ENCODE data around the gene HMGCL.

HMGCL gene

DNA sequence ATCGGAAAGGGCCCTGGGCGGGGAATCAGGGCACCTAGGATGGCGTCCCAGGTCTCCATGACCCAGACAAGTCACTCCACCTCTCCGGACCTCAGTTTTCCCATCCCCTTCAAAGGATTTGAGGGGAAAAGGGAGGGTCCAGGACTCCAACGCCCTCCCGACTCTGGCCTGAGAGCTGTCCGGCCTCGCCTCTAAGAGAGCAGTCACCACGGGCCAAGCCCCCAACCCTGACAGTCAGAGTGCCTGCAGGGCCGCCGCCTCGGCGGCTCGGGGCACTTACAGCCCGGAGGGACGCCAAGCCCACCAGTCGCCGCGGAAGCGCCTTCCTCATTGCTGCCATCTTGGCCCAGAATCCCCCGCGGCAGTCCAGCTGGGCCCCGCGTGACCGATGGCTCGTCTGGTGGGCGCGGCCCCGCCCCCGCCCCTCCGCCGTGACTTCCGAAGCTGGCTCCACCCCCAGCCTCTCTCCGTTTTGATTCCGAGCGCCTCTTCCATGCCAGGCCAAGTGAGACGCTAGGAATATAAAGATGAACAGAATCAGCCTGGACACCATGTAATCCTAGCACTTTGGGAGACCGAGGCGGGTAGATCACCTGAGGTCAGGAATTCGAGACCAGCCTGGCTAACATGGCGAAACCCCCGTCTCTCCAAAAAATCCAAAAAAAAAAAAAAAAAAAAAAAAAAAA, at the start of gene HMGCL:
Gene HMGCL, minus strand, starts transcription at position 354 of the 686 bp plus-strand sequence. Its CDS starts 14 bp downstream, at position 340.
- Histone ChIP-seq H3K79me2 (ENCODE audit: insufficient read depth, low read length) (no peaks in the 10 kb centered on the region), H3K4me2 (ENCODE audit: low read length) (peak within 1 kb of the TSS; percentile 72), H3K9ac (ENCODE audit: low read length) (peak within 1 kb of the TSS; percentile 93), H2AFZ (ENCODE audit: low read length) (no peak within 1 kb of the TSS), H3K4me1 (ENCODE audit: insufficient read depth, low read length, severe bottlenecking) (peaks cover 18% of the 10 kb centered on the region), H3K9me3 (ENCODE audit: low read length) (no peaks in the 10 kb centered on the region), H3K4me3 (ENCODE audit: low read depth, low read length, poor library complexity, severe bottlenecking) (peak within 1 kb of the TSS; percentile 85), H3K36me3 (ENCODE audit: insufficient read depth, low read length) (no peaks in the 10 kb centered on the region), H4K20me1 (ENCODE audit: insufficient read depth, low read length) (no peaks in the 10 kb centered on the region), H3F3A (ENCODE audit: insufficient read depth, low read length) (peaks cover 7% of the 10 kb centered on the region; the same call in 1 of the 2 replicates), H3K27ac (ENCODE audit: low read depth, low read length, poor library complexity, severe bottlenecking) (peak within 1 kb of the TSS; percentile 55), H3K9me2 (ENCODE audit: low read depth, low read length) (no peaks in the 10 kb centered on the region), H3K27me3 (ENCODE audit: insufficient read depth, low read length) (no peaks in the 10 kb centered on the region)
- TF ChIP-seq EZH2 (IDR thresholded peaks at IDR 0.05; ENCODE audit: borderline replicate concordance, low read length): no peak
- TF ChIP-seq, protein P1, sequence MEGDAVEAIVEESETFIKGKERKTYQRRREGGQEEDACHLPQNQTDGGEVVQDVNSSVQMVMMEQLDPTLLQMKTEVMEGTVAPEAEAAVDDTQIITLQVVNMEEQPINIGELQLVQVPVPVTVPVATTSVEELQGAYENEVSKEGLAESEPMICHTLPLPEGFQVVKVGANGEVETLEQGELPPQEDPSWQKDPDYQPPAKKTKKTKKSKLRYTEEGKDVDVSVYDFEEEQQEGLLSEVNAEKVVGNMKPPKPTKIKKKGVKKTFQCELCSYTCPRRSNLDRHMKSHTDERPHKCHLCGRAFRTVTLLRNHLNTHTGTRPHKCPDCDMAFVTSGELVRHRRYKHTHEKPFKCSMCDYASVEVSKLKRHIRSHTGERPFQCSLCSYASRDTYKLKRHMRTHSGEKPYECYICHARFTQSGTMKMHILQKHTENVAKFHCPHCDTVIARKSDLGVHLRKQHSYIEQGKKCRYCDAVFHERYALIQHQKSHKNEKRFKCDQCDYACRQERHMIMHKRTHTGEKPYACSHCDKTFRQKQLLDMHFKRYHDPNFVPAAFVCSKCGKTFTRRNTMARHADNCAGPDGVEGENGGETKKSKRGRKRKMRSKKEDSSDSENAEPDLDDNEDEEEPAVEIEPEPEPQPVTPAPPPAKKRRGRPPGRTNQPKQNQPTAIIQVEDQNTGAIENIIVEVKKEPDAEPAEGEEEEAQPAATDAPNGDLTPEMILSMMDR (IDR thresholded peaks at IDR 0.05; ENCODE audit: low read length): no peak

DNA sequence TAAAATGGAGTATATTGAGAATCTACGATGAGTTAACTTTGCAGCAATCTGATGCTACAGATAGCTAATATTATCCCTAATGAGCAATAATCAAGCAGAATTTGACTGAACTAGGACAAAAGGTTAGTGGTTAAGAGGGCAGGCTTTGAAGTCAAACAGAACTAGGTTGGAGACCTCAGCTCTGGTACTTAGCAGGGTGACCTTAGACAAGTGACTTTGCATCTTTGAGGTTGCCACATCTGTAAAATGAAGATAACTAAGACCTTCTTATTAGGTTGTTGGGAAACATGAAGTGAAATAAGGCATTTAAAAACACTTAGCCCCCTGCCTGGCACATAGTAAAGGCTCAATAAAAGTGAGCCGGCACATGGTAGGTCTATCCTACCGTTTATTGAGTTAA, 47.2 kb upstream of the HMGCL start:
- Histone ChIP-seq H3K27ac (ENCODE audit: low read depth, low read length, poor library complexity, severe bottlenecking) (no peak overlapping the region), H3K9me2 (ENCODE audit: low read depth, low read length) (no peaks in the 10 kb centered on the region)
- TF ChIP-seq, protein P1 (IDR thresholded peaks at IDR 0.05; ENCODE audit: low read length): no peak
- no peak for TF ChIP-seq EZH2 (IDR thresholded peaks at IDR 0.05; ENCODE audit: borderline replicate concordance, low read length)

DNA sequence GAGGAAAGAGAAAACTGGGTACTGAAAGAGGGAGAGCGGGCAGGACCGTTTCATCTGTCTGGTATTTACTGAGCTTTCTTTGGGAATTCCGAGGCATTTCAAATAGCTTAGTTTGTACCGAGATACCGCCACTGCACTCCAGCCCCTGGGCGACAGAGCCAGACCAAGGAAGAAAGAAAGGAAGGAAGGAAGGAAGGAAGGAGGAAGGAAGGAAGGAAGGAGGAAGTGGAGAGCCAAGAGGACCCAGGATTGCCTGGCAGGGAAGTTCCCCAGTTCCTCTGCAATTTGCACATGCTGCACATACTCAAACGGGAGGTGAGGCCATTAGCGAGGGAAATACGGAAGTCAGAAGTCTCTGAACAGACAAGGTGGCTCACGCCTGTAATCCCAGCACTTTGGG, 43.8 kb upstream of the HMGCL start:
- H3K27ac ChIP-seq (ENCODE audit: low read depth, low read length, poor library complexity, severe bottlenecking): peak overlapping the region; percentile 84
- peak overlapping the region; percentile 61 for H3K9ac ChIP-seq (ENCODE audit: low read length)

More for the DNA sequence above, 47.2 kb upstream of the HMGCL start:
- Histone ChIP-seq H3K36me3 (ENCODE audit: insufficient read depth, low read length) (peaks cover 26% of the 10 kb centered on the region), H3K9me3 (ENCODE audit: low read length) (no peaks in the 10 kb centered on the region), H3K79me2 (ENCODE audit: insufficient read depth, low read length) (no peaks in the 10 kb centered on the region), H3K4me2 (ENCODE audit: low read length) (no peak overlapping the region), H3K4me1 (ENCODE audit: insufficient read depth, low read length, severe bottlenecking) (peaks cover 23% of the 10 kb centered on the region), H3K4me3 (ENCODE audit: low read depth, low read length, poor library complexity, severe bottlenecking) (no peak overlapping the region), H3F3A (ENCODE audit: insufficient read depth, low read length) (no peaks in the 10 kb centered on the region), H3K9ac (ENCODE audit: low read length) (no peak overlapping the region), H4K20me1 (ENCODE audit: insufficient read depth, low read length) (no peaks in the 10 kb centered on the region), H2AFZ (ENCODE audit: low read length) (no peak overlapping the region), H3K27me3 (ENCODE audit: insufficient read depth, low read length) (no peaks in the 10 kb centered on the region)

More for the DNA sequence above, 43.8 kb upstream of the HMGCL start:
- TF ChIP-seq, protein P1 (IDR thresholded peaks at IDR 0.05; ENCODE audit: low read length): no peak
- no peak for TF ChIP-seq EZH2 (IDR thresholded peaks at IDR 0.05; ENCODE audit: borderline replicate concordance, low read length)
- H2AFZ ChIP-seq (ENCODE audit: low read length): no peak overlapping the region
- H3F3A ChIP-seq (ENCODE audit: insufficient read depth, low read length): no peaks in the 10 kb centered on the region
- H3K4me2 ChIP-seq (ENCODE audit: low read length): peak overlapping the region; percentile 86
- no peaks in the 10 kb centered on the region for H3K9me3 ChIP-seq (ENCODE audit: low read length)
- peak overlapping the region; percentile 79 for H3K4me3 ChIP-seq (ENCODE audit: low read depth, low read length, poor library complexity, severe bottlenecking)
- no peaks in the 10 kb centered on the region for H3K79me2 ChIP-seq (ENCODE audit: insufficient read depth, low read length)
- no peaks in the 10 kb centered on the region for H3K9me2 ChIP-seq (ENCODE audit: low read depth, low read length)
- no peaks in the 10 kb centered on the region for H4K20me1 ChIP-seq (ENCODE audit: insufficient read depth, low read length)
- no peaks in the 10 kb centered on the region for H3K27me3 ChIP-seq (ENCODE audit: insufficient read depth, low read length)
- H3K36me3 ChIP-seq (ENCODE audit: insufficient read depth, low read length): peaks cover 23% of the 10 kb centered on the region
- peaks cover 38% of the 10 kb centered on the region for H3K4me1 ChIP-seq (ENCODE audit: insufficient read depth, low read length, severe bottlenecking)
